ENCODE results near the gene C2orf81. TPM values are rescaled to one million over a fixed set of nuclear protein-coding genes. Genes with fewer than 3 reads are reported as not detected.

The C2orf81 gene
- total RNA-seq, 1 donor from 2014 or later, result 12.9 TPM

DNA sequence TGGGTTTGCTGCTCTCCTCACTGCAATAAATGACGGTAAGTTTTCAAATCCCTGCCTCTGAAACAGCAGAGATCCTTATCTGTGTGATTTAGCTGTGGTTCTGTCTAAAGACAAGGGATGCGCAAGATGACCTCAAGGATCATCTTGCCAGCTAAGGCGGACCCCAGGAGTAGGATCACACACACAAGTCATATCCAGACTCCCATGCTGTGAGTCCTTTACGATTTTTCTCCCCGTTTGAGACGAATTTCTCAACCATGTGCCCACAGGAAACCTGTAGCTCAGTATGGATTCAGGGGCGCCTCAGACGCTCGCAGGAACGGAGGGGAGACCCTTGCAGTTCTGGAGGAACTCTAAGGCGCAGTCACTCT is 30.2 kb downstream of the C2orf81 start:
- DNase-seq (ENCODE audit: low spot score), result no peak

DNA sequence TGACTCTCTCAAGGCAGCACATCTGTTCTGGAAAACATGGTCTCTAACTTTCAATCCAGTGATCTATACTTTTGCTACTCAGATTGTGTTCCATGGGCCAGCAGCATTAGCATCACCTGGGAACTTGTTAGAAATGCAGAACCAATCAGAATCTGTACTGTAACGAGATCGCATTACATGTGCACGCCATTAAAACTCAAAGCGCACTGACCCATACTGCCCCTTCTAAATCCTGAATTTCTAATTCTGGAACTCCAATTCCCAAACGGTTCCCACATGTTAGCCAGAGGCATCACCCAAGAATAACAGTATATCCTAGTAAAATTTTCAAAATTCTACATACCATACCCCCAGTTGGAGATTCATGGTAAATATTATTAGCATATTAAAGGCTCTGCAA is 30.8 kb downstream of the C2orf81 start:
- DNase-seq (ENCODE audit: low spot score), result no peak

DNA sequence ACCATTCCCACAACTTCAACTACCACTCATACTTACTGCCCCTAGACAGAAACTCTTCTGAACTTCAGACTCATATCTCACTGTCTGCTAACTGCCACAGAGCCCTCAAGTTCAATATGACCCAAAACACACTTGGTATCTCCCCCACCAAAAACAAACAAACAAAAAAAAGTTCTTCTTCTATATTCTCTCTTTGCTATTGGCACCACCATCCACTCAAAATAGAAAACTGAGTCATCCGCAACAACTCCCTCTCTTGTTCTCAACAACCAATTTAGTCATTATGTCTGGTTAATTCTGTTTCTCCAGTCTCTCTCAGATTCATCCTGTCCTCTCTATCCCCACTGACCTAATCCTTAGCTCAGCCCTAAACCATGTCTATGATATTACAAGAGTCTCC is 34.1 kb downstream of the C2orf81 start:
- no peak for DNase-seq (ENCODE audit: low spot score)

DNA sequence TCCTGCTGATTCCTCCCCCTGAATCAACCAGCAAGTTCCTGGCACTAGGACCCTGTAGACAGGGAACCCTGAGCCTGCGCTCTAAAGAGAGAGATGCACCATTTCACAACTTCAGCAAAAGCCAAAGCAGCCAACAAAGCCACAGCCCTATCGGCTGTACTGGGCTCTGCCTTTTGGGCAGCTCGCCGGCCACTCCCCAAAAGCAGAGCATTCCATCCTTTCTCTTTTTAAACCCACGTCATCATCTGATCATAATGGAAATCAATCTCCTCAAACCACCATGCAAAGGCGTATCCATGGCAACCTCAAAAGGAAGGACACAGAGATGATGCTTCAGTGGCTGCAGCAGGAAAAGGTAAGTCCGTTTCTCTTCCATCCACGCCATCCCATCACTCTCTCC is 36.0 kb downstream of the C2orf81 start:
- no peak for DNase-seq (ENCODE audit: low spot score)

DNA sequence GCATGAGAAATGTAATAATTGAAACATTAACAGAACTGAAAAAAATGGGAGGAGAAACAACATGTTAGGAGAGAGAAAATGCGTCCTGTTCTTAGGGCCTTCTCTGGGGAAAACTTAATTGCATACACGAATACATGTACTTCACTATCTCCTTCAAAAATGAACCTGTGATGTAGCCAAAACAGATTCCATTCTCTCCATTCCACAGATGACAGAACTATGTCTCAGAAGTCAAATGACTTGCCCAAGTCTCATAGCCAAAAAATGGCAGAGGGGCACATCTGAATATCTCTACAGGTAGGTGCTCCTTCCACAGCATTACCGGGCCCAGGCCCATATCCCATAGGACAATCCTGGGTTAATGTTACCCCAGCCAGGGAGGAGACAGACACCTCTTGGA is 37.4 kb downstream of the C2orf81 start:
- DNase-seq (ENCODE audit: low spot score), result no peak

DNA sequence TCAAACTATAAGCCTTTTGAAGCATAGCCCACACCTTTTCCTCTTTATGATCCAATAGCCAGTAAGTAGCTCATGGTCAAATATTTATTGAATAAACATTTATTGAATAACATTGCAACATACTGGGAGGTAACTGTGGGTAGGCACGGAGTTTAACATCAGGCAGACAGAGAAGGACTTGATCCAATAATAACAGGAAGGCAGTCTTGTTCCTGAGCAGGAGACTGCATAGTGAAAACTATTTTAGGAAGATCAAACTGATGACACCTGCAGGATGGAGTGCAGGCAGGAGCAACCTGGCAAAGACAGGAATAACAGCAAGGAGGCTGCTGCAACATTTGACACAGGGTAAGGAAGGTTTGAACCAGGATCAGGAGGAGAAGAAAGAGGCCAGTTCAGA is 38.2 kb downstream of the C2orf81 start:
- no peak for DNase-seq (ENCODE audit: low spot score)

DNA sequence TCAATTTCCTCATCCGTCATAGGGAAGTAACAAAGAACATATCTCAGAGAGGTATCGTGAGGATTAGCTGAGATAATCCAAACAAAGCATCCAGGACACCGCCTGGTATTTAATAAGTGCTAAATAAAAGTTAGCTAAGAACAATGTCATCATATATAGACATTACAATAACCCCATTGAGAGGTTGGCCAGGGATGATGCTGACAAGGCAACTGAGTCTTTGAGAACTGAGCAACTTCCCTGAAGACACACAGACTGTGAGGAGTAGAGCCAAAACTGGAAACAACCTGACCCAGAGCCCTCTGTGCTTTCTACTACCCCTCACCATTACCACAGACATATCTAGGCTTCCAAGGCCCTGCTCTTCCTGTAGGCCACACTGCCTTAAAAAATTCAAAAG is 39.7 kb downstream of the C2orf81 start:
- DNase-seq (ENCODE audit: low spot score), result no peak

DNA sequence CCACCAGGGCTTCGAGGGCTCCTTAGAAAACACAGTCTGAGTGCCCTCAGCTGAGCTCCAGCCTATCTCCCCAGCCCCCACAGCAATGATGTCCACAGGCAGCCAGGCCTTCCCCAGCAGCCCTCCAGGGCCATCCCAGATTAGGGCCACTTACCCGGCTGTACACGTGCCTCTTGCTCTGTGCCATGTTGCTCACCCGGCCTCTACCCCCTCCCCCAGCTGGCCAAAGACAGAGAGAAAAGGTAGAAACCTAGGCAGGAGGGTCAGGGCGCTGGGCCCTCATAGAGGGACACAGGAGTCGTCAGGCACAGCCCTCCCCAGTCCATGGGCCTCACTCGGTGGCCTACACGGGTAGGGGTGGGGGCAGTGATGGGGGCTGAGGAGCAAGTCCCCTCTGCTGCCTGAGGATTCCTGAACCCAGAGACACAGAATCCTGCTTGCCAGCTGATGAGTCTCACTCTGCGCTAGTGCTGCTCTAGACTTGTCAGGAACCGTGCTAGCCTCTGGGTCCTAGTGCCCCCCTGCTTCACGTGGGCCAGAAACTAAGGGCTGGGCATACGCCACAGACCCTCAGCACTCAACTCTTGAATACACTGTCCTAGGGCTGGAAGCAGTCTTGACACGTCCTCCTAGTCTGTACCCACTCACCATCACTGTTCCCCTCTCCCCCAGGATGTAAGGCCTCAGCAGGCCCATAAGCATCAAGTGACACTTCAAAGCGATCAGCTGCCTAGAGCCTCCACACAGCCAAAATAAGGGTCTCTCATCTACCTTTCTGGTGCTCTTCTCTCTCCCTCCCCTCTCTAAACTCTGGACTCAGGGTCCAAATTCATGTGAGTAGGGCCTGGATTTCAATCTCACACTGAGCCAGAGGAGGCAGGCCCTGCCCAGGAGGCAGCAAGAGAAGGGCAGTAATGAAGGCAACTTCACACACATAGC is 41.3 kb downstream of the C2orf81 start, which contains the start of gene DCTN1:
Gene DCTN1 (minus strand): TSS at position 461 of the 939 bp plus-strand sequence. CDS start 274 bp downstream, at position 187.
- DNase-seq (ENCODE audit: low spot score), result peak; percentile 48

DNA sequence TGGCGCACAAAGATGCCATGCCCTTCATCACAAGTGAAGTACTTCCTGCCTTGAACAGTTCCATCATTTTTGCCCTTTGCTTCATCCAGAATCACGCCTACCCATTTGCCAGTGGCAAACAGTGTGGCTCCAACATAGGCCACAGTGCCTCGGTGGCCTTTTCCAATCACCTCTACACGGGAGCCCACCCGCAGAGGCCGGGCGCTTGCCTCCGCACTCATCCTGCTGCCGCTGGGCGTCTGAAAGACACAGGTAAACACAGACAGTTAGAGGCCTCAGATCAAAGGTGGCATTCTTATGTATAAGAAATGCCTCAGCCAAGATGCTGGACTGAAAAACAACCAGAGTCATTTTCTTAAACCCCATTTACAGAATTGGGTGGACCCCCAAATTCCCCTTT is 43.4 kb downstream of the C2orf81 start:
- DNase-seq (ENCODE audit: low spot score), result no peak

DNA sequence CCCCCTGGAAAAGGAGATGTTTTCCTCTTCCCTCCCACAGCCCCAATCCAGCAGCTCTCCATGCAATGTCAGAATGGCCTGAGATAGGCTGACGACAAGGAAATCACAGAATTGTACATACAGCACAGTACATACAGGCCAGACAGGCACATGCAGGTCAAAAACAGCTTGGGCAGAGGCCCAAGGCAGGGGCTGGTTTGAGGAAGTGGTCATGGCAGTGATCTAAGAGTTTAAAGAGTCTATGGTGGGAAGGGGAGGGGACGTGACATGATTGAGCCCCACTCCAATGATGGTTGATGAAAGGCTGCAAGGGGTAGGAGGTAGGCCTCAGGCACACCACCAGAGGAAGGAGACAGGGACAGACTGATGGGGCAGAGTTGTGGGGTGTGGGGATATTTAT is 45.6 kb downstream of the C2orf81 start:
- DNase-seq (ENCODE audit: low spot score), result no peak

DNA sequence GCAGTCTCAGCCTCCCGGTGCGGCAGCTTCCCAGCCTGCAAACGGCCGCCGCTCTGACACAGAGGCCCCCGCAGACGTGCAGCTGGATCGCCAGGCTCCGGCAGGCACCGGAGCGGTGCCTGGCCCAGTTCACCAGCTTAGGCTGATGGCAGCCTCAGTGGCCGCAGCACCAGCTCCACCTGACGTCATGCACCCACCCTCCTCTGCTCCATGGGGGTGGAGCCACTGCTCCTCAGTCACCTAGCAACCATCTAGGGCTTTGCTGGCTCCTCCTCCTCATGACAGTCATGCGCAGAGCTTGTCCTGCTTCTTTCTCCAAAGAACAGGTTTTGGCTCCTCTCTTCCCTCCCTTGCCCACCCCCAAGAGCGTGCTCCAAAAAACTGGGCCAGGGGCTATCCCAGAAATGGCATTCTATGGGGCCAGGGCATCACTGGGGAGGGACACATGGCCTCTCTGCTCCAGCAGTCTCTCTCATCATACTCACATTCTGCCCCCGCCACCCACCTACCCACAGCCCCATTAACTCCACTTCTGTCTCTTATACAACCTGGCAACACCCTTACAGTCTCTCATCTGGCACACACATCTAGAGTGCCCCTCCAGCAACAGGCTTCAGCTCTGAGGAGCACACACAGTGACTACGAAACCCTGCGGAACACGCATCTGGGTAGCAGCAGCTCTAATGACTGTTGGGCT is 46.8 kb downstream of the C2orf81 start:
- DNase-seq (ENCODE audit: low spot score), result peak; percentile 88

DNA sequence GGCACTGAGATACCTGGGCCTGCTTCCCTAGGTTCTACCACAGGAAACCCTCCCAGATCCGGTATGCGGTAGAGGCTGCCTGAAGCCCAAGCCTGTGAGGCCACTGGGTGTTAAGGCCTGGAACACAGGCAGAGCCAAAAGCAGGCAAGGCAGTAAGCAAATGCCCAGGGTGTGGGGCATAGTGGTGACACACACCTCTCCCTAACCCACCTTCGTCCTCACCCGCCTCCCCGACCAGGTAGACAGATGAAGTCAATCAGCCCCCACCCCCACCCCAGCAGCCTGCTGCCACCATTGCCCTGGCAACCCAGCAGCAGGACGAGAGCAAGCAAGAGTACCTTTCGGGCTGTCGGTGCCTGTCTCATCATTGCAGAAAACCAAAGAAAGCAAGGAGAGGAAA is 47.4 kb downstream of the C2orf81 start:
- no peak for DNase-seq (ENCODE audit: low spot score)

DNA sequence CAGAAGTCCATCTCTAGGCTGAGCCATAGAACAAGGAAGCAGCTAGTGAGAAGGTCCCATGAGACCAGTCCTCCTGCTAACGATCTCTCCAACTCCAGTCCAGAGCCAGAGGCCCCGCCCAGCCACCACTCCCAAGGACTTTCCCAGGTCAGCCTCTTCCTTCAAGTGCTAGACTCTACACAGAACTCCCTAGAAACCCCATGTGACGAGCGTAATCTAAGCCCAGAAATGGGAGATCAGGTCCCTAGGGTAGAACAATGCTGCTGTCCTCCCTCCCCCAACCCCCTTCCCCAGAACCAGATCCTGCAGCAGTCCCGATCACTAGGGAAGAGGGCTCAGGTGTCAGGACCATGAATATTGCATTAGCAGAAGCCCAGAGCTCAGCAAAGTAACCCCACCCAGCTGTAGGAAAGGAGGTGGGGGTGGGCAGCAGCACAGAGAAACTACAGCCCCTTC is 48.2 kb downstream of the C2orf81 start:
- peak; percentile 73 for DNase-seq (ENCODE audit: low spot score)

DNA sequence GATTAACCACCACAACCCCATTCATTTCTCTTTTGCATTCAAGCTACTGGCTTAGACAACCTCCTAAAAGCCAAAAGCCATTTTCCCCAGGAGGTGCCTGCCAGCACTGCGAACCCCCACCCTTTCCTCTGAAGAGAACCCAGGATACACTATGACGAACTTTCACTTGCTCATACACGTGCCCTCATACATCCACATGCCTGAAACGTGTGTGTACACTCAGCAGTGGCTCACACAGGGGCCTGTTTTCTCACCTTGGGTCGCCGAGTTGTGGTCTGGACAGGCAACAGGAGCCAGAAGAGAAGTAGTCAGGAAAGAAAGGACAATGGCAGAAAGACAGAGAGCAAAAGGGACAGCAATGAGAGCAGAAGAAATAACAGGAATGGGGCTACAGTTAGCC is 48.7 kb downstream of the C2orf81 start:
- no peak for DNase-seq (ENCODE audit: low spot score)

DNA sequence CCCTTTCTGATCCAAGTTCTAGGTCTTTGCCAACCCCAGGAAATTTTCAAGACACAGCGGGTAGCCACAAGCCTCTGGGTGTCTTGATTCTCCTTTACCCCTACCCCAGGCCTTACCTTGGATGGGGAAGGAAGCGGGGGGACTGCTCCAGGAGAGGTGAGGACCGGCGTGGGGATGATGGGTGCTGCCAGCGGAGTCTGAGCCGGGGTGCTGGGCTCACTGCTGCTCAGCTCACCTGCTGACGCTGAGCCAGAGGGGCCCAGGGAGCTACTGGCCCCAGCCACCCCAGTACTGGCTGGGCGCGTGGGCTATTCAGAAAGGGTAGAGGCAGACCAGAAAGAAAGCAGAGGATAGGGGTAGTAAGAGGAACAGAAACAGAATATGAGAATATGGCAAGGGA is 50.0 kb downstream of the C2orf81 start:
- no peak for DNase-seq (ENCODE audit: low spot score)

DNA sequence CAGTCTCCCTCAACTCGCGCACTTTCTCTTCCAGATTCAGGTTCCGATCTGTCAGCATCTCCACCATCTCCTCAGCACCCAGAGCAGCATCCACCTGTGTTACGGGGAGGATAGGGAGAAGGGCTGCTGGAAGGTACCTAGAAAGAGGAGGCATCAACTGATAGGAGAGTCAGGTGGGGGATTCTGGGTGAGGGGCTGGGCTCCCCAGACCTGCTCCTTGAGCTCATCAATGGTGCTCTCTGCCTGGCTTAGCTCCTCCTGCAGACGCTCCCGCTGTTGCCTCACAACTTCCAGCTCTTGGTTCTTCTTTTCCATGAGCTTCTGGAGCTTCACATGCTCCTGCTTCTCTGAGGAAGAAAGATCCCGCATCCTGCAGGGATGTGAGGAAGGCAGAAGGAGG is 51.4 kb downstream of the C2orf81 start:
- DNase-seq (ENCODE audit: low spot score), result no peak

DNA sequence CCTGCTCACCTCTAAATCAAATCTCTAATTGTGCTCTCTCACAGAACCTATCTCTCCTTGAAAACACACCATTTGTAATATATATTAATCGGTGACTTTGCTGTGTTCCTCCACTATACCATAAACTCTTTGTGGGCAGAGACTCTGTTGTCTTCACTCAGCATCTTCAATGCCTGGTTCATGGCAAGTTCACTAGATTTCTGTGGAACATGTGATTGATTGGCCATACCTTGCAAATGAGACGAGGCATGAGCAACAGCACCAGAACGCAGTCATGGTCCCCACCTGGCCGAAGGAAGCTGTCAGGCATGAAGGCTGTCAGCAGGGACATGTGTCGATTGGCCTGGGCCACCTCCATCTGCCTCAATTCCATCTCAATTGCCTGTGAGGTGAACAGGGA is 52.9 kb downstream of the C2orf81 start:
- no peak for DNase-seq (ENCODE audit: low spot score)

DNA sequence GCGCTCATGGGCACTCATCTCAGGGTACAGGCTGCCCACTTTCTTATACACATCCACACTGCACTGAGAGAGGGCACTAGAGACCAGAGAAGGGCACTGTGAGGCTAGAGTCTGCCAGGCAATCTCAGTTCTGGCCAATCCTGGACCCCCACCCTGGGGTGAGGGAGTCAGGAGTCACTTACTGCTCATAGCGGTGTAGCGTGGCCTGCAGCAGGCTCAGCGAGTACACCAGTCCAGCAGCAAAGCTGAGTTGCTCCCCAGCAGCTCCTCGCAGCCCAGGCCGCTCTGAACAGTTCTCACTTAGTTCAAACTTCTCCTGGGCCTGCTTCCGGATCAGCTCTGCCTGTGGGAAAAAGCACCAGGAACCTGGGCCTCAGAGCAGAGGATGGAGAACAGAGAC is 53.6 kb downstream of the C2orf81 start:
- DNase-seq (ENCODE audit: low spot score), result no peak

DNA sequence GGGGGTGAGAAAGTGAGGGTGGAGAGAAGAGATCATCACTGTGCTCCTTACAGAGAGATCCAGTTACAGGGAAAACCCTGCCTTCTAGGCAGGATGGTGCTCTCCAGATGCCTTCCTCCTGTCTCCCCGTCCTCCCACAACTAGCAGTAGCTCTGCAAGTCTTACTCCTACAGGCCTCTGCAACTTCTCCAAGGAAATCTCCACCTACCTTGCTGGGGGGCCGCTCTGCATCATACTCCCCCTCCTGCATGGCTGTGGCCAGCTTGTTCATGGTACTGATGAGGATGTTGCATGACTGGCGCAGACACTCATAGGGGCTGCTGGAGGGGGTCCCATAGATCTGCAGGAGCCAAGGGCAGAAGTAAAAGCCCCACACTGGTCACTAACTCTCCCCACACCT is 55.4 kb downstream of the C2orf81 start:
- DNase-seq (ENCODE audit: low spot score), result no peak

DNA sequence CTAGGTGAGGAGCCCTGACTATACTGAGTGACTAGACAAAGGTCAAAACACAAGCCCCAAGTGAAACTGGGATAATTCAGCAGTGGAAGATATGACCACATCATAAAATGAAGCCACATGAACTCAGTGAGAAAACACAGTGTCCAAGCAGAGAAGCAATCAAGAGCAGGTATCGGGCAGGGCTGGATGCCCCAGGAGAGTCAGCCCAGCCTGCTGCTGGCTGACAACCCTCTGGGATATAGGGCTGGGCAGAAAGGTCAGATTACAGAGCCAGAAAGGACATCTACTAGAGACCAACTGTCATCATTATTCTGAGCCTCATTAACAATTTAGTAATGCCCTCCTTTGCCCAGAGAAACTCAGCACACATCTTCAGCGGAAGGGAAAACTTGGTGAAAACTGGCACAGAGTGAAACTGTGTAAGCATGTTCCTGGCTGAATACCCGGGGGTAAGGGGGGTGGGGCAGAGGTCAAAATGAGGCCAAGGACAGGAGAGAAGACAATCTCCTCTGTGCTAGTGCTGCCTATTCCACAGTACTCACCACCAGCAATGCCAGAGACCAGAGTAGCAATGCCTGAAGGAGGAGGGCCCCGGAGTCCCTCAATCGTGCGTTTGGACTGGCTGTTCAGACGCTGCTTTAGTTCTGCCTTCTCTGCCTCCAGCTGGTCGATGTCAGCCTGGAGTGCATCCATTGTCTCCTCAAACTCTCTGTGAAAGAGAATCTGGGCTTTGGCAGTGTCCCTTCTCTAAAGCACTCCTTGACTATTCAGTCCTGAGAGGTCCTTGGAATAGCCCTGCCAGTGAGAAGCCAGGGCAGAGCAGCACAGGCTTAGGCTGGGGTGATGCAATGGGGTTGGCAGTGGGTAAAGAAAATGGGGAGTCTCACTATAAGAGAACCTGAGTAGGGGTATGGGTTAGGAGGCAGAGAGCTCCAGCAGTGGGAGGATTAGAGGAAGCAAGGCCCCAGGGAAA is 56.6 kb downstream of the C2orf81 start:
- DNase-seq (ENCODE audit: low spot score), result no peak

All from mucosa of gallbladder (tissue), 1 donor.